Measurements from ENCODE around the gene CARMIL1. TPM values are rescaled to one million over a fixed set of nuclear protein-coding genes. Genes with fewer than 3 reads are reported as not detected.

The CARMIL1 gene
- total RNA-seq, 2 experiments from 2014 or later = 3.6 to 4.1 TPM

GRCh38 chr6:25387483-25387882 lies 108.3 kb downstream of the CARMIL1 start:
- no peaks in the 10 kb centered on the region for H3K9me3 Mint-ChIP-seq
- POLR2A ChIA-PET = interaction anchor here (0.7 kb wide), 1 partner anchor 17 kb away, joined by 3 read pairs; no protein-coding TSS in a partner anchor
- DNase-seq = no peak
- CTCF ChIA-PET = interaction anchor here (0.7 to 1.2 kb wide), 2 partner anchors 18 to 36 kb away, joined by 3 to 4 read pairs; no protein-coding TSS in a partner anchor
- intact Hi-C loops (cut with micrococcal nuclease) = no loop called here
- H3K36me3 Mint-ChIP-seq (ENCODE audit: low read depth) = peaks cover under 1% of the 10 kb centered on the region
- no peak overlapping the region for H3K27ac Mint-ChIP-seq
- no peaks in the 10 kb centered on the region for H3K27me3 Mint-ChIP-seq
- H3K4me1 Mint-ChIP-seq (ENCODE audit: low read depth) = peaks cover 22% of the 10 kb centered on the region
- TF ChIP-seq CTCF (IDR thresholded peaks at IDR 0.05) = no peak
- no peak overlapping the region for H3K4me3 Mint-ChIP-seq
- no peak for ATAC-seq

DNA sequence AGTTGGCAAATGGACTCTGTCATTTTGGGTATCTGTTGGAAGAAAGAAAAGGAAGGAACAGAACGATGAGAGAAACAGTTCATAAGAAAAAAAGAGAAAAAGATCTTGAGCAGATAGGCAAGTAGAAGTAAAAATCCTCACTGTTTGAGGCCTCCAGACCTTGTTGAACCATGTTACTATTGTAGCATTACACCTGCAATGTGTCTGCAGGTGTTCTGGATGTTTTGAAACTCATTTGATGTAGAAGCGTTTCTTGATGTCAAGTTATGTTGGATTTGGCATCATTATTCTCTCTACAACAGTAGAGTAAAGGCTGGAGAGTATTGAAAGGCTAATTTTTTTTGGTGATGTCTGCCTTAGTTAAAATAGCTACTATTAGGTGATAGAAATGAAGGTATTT lies 108.7 kb downstream of the CARMIL1 start:
- H3K4me1 Mint-ChIP-seq (ENCODE audit: low read depth) = peaks cover 24% of the 10 kb centered on the region
- no peaks in the 10 kb centered on the region for H3K36me3 Mint-ChIP-seq (ENCODE audit: low read depth)
- DNase-seq = no peak
- no peak overlapping the region for H3K27ac Mint-ChIP-seq
- intact Hi-C loops (cut with micrococcal nuclease) = no loop called here
- no peak for ATAC-seq
- H3K9me3 Mint-ChIP-seq = no peaks in the 10 kb centered on the region
- CTCF ChIA-PET = interaction anchor here (0.7 to 1.8 kb wide), 3 partner anchors 13 to 36 kb away, joined by 3 to 5 read pairs (median 4); no protein-coding TSS in a partner anchor
- no peak overlapping the region for H3K4me3 Mint-ChIP-seq
- no peak for TF ChIP-seq CTCF (IDR thresholded peaks at IDR 0.05)
- POLR2A ChIA-PET = interaction anchor here (0.7 kb wide), 1 partner anchor 16 kb away, joined by 3 read pairs; no protein-coding TSS in a partner anchor
- H3K27me3 Mint-ChIP-seq = no peaks in the 10 kb centered on the region

- H3K27ac Mint-ChIP-seq = no peak overlapping the region
- ChIA-PET POLR2A (interaction anchor here (1.7 kb wide), 1 partner anchor 16 kb away, joined by 5 read pairs; no protein-coding TSS in a partner anchor), CTCF (interaction anchor here (0.9 to 1.8 kb wide), 5 partner anchors 12 to 48 kb away, joined by 3 to 5 read pairs (median 3); no protein-coding TSS in a partner anchor)
- H3K4me3 Mint-ChIP-seq = no peak overlapping the region
- no peaks in the 10 kb centered on the region for H3K9me3 Mint-ChIP-seq
- DNase-seq (no peak), ATAC-seq (no peak)
- H3K4me1 Mint-ChIP-seq (ENCODE audit: low read depth) = peaks cover 24% of the 10 kb centered on the region
- no peaks in the 10 kb centered on the region for H3K36me3 Mint-ChIP-seq (ENCODE audit: low read depth)
- H3K27me3 Mint-ChIP-seq = no peaks in the 10 kb centered on the region
- intact Hi-C loops (cut with micrococcal nuclease) = no loop called here
- no peak for TF ChIP-seq CTCF (IDR thresholded peaks at IDR 0.05)
Measured at GRCh38 chr6:25388776-25389175, 109.6 kb downstream of the CARMIL1 start.

DNA sequence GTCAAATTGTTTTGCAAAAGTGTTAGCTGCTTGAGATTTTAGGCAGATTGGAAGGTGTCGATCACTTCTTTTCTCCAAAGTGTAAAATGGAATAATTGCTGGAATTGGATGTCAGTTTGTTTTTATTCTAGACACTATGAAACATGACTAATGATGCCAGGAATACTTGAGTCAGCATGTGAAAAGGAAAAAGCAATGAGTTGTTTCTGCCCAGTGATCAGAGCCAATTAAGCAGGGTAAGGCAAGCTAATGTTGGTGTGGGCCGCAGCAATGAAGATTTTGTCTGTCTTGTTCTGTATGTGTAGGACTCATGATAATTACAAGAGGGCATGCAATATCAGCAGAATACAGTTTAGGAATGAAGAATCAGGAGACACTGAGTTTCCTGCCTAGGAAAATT lies 110.3 kb downstream of the CARMIL1 start:
- no peaks in the 10 kb centered on the region for H3K9me3 Mint-ChIP-seq
- ATAC-seq (peak; percentile 30), DNase-seq (no peak)
- no peaks in the 10 kb centered on the region for H3K27me3 Mint-ChIP-seq
- ChIA-PET CTCF (interaction anchor here (0.9 to 1.8 kb wide), 5 partner anchors 11 to 49 kb away, joined by 3 to 5 read pairs (median 3); no protein-coding TSS in a partner anchor), POLR2A (interaction anchor here (1.7 kb wide), 1 partner anchor 15 kb away, joined by 5 read pairs; no protein-coding TSS in a partner anchor)
- intact Hi-C loops (cut with micrococcal nuclease) = no loop called here
- no peak overlapping the region for H3K27ac Mint-ChIP-seq
- H3K4me1 Mint-ChIP-seq (ENCODE audit: low read depth) = peaks cover 27% of the 10 kb centered on the region
- H3K4me3 Mint-ChIP-seq = no peak overlapping the region
- TF ChIP-seq CTCF (IDR thresholded peaks at IDR 0.05) = no peak
- H3K36me3 Mint-ChIP-seq (ENCODE audit: low read depth) = no peaks in the 10 kb centered on the region

DNA sequence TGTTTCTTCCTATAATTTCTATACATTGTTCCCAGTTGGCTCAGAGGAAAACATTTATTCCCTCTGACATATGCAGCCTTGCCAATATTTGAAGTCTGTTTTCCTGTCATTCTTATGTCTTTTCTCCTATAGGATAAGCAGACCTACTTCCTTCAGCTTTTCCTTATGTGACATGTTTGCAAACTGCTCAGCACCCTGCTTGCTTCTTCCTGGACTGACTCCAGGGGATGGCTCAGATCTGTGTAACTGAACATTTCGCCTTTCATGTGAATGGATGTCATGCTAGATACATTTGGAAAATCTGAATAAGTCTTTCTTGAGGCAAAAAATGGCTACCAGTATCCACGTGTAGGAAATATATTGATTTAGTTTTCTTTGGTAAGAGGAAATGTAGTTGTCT lies 113.2 kb downstream of the CARMIL1 start:
- H3K27ac Mint-ChIP-seq = no peak overlapping the region
- TF ChIP-seq CTCF (IDR thresholded peaks at IDR 0.05) = no peak
- DNase-seq (no peak), ATAC-seq (no peak)
- H3K9me3 Mint-ChIP-seq = no peaks in the 10 kb centered on the region
- POLR2A ChIA-PET = no interaction called here
- H3K4me3 Mint-ChIP-seq = no peak overlapping the region
- no peaks in the 10 kb centered on the region for H3K36me3 Mint-ChIP-seq (ENCODE audit: low read depth)
- intact Hi-C loops (cut with micrococcal nuclease) = no loop called here
- no peaks in the 10 kb centered on the region for H3K27me3 Mint-ChIP-seq
- CTCF ChIA-PET = no interaction called here
- peaks cover 25% of the 10 kb centered on the region for H3K4me1 Mint-ChIP-seq (ENCODE audit: low read depth)

Measured in activated CD8-positive, alpha-beta T cell treated with anti-CD3 and anti-CD28 coated beads for 36 hours (primary cell).